NT2/D1 (cell line): ENCODE results near the gene EEF1AKMT3.

Experiments used
- DNase-seq: peaks from one replicate; pipeline ENCODE4 v3.0.0-alpha.2; 2011; ENCODE audit warnings: low read depth, low spot score
- H3K27me3 ChIP-seq: 2 replicates; pipeline ENCODE4 v1.6.0; 2011; ENCODE audit warnings: mild to moderate bottlenecking; ENCODE audit not compliant: insufficient read length, insufficient read depth
- H3K36me3 ChIP-seq: 2 replicates; pipeline ENCODE4 v1.6.1; 2011; ENCODE audit warnings: mild to moderate bottlenecking, low read length, mixed read lengths; ENCODE audit not compliant: insufficient read depth, insufficient read length
- H3K4me1 ChIP-seq: 2 replicates; pipeline ENCODE4 v1.5.1; 2011; ENCODE audit not compliant: insufficient read depth, insufficient read length
- H3K4me3 ChIP-seq: 2 replicates; pipeline ENCODE4 v1.5.1; 2011; ENCODE audit warnings: low read depth; ENCODE audit not compliant: insufficient read length
- H3K9ac ChIP-seq: 2 replicates; pipeline ENCODE4 v1.6.0; 2011; ENCODE audit warnings: low read depth; ENCODE audit not compliant: insufficient read length
- H3K9me3 ChIP-seq: 2 replicates; pipeline ENCODE4 v1.5.1; 2011; ENCODE audit warnings: mild to moderate bottlenecking, low read length; ENCODE audit not compliant: insufficient read depth
- SUZ12 ChIP-seq: IDR thresholded peaks from 2 replicates; pipeline ENCODE4 v1.6.1; 2011; ENCODE audit not compliant: insufficient read length, insufficient read depth; ENCODE audit errors: extremely low read depth
- YY1 ChIP-seq: IDR thresholded peaks from 2 replicates; pipeline ENCODE4 v1.6.1; 2011; ENCODE audit not compliant: insufficient read length, insufficient read depth
- ZNF274 ChIP-seq: IDR thresholded peaks from 2 replicates; pipeline ENCODE4 v1.6.1; 2011; ENCODE audit warnings: mild to moderate bottlenecking, low read depth, low read length

EEF1AKMT3 gene

DNA sequence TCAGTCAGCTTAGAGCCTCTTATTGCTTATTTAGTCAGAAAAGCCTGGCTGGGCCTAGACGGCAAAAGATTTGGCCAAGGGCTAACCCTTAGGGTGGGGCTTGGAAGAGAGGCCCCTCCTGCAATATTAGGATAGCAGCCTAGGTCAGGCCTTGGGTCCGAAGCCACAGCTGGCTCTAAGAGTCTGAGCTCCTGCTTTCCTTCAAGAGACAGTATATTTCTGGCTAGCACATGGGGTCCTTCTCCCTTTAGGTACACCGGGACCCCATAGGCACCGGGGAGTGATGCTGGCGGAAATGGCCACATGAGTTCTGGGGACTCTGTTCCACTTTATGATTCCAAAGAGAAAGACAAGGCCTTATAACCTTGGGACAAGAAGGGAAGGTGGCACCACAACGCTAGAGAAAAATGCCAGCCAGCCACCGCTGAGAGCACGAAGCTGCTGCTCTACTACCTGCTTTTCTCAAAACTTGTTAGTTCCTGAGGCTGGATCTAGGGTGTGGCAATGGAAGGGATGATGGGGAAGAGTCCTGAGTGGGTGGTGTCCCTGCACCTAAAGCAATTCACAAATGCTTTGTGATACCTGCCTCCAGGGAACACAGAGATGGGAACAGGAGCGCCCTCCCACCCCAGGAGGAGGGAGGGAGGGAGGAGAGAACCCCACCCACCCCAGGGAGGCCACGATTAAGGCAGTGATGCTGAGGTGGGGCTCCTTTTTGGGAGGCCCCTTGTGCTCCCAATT is 49.2 kb downstream of the EEF1AKMT3 start:
- H3K36me3 ChIP-seq = peaks cover 60% of the 10 kb centered on the region
- no peaks in the 10 kb centered on the region for H3K27me3 ChIP-seq
- no peak overlapping the region for H3K4me3 ChIP-seq
- TF ChIP-seq YY1 (no peak), ZNF274 (no peak), SUZ12 (no peak)
- H3K4me1 ChIP-seq = no peaks in the 10 kb centered on the region
- H3K9ac ChIP-seq = no peak overlapping the region
- no peak for DNase-seq
- H3K9me3 ChIP-seq = no peaks in the 10 kb centered on the region

DNA sequence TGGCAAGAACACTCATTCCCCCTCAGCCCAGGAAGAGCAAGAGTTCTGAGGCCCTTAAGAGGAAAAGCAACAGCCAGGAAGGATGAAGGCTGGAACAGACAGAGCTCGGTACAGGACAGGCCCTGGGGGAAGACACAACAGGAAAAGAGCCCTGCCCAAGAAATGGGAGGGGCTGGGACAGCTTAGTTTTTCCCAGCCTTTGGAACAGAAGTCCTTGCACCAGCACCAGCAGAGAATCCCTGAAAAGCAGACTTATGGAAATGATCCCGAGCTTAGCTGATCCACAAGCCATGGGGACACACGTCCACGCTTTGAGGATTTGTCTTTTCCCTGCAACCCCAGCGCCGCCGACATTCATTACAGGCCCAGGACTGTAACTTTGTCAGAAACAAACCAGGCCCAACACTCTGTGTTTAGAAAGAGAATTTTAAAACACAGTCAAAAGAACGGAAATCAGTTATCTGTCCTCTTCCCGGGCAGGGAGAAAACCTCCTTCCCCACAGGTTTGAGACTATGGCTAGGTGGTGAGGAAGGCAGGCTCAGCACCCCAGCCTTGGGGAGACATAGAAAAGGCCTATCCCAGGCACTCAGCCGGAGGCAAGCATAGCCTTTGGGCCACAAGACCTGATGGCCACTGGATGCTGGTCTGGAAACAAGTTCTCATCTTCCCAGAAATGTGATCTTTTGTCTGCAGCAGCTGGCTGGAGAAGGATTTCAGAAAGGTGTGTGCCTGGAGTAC is 50.1 kb downstream of the EEF1AKMT3 start:
- Histone ChIP-seq H3K27me3 (no peaks in the 10 kb centered on the region), H3K36me3 (peaks cover 70% of the 10 kb centered on the region), H3K4me1 (no peaks in the 10 kb centered on the region), H3K4me3 (no peak overlapping the region), H3K9ac (no peak overlapping the region), H3K9me3 (no peaks in the 10 kb centered on the region)
- no peak for TF ChIP-seq SUZ12
- no peak for TF ChIP-seq YY1
- no peak for TF ChIP-seq ZNF274
- no peak for DNase-seq

DNA sequence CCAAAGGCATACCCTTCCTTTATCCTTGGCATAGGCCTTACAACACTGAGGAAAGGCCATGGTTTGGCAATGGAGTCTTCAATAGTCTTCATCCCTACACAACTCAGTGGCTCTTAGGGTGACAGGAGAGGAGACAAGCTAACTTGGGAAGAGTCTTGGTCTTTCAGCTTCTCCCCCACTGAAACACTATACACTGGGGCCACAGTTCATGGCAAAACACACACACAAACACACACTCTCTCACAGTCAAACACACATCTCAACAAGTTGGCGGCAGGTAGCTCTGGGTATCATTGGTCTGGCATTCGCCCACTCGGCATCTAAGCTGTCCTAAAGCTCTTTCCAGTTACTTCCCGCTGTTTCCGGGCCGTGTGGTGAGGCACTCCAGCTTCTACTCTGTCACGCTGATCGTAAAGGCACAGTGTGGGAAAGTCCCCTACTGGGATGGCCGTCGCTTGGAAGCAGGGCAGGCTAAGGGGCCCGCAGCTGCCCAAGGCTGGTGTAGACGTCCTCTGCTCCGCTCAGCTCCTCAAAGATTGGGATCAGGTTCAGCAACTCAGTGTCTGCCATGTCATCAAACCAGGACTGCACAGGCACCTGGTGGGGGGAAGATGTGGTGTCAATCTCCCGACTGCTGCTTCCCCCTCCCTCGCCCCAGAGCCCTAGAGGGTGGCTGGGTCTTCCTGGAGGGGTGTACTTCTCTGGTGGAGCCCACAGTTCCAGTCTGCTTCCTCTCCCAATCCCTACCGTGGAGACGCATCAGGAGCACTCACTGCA is 50.9 kb downstream of the EEF1AKMT3 start:
- H3K4me3 ChIP-seq = no peak overlapping the region
- H3K9me3 ChIP-seq = no peaks in the 10 kb centered on the region
- no peaks in the 10 kb centered on the region for H3K27me3 ChIP-seq
- TF ChIP-seq SUZ12 (no peak), ZNF274 (no peak), YY1 (no peak)
- no peaks in the 10 kb centered on the region for H3K4me1 ChIP-seq
- DNase-seq = no peak
- H3K36me3 ChIP-seq = peaks cover 74% of the 10 kb centered on the region
- H3K9ac ChIP-seq = no peak overlapping the region

- Histone ChIP-seq H3K36me3 (peaks cover 81% of the 10 kb centered on the region), H3K4me3 (no peak overlapping the region), H3K27me3 (no peaks in the 10 kb centered on the region), H3K9ac (no peak overlapping the region), H3K4me1 (no peaks in the 10 kb centered on the region), H3K9me3 (no peaks in the 10 kb centered on the region)
- TF ChIP-seq SUZ12 = no peak
- no peak for TF ChIP-seq YY1
- no peak for TF ChIP-seq ZNF274
- no peak for DNase-seq
Observed at GRCh38 chr12:57823908-57824640, 51.7 kb downstream of the EEF1AKMT3 start.

DNA sequence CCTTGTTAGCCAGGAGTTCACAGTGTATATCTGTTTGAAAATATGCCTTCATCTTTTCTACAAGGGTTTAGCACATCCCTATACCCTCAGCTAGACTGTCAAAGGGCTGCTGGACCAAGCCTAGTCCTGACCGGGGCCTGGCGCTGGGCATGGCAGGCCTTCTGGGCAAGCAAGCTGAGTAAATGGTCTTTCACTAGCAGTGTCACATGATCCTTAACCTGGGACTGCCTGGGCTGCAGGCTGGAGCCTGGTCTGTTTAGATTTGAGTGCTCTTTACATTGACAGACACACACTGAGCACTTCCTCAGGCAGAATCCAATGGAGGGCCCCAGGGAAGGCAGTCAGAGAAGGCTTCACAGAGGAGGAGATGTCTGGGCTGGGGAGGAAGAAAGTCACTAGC is 53.0 kb downstream of the EEF1AKMT3 start:
- Histone ChIP-seq H3K9ac (no peak overlapping the region), H3K9me3 (no peaks in the 10 kb centered on the region), H3K4me3 (no peak overlapping the region), H3K4me1 (no peaks in the 10 kb centered on the region), H3K36me3 (peaks cover 82% of the 10 kb centered on the region), H3K27me3 (no peaks in the 10 kb centered on the region)
- DNase-seq = no peak
- TF ChIP-seq ZNF274 = no peak
- no peak for TF ChIP-seq YY1
- TF ChIP-seq SUZ12 = no peak

DNA sequence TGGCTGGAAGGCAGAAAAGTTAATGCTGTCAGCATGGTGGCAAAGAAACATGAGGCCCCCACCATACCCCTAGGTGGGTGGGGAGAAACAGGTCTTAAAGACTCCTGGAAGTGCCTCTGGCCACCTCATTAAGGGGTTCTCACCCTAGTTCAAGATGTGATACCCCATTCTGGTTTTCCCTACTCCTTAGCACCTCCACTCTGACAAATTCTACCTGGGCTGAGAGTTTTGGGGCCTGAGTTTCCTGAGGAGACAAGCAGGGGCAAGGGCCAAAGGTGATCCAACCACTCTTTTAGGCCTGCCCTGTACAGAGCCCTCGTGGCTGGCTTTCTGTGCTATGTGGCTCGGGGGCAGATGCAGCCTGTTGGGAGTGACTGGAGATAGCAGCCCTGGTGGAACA is 54.0 kb downstream of the EEF1AKMT3 start:
- Histone ChIP-seq H3K27me3 (no peaks in the 10 kb centered on the region), H3K9me3 (no peaks in the 10 kb centered on the region), H3K4me1 (no peaks in the 10 kb centered on the region), H3K4me3 (no peak overlapping the region), H3K9ac (no peak overlapping the region), H3K36me3 (peaks cover 78% of the 10 kb centered on the region)
- no peak for DNase-seq
- no peak for TF ChIP-seq YY1
- no peak for TF ChIP-seq ZNF274
- no peak for TF ChIP-seq SUZ12
